Measurements from ENCODE around the gene CRACR2B.

- TF ChIP-seq CTCF (IDR thresholded peaks at IDR 0.05) (no peak), POLR2A (IDR thresholded peaks at IDR 0.05) (no peak)
Measured at GRCh38 chr11:801097-801780, 26.5 kb upstream of the CRACR2B start.

All from prostate gland (tissue), 2 donors.